Astrocyte of the hippocampus (primary cell): Measurements from ENCODE around the gene TFIP11.

Experiments used
- DNase-seq: peaks from one replicate; pipeline ENCODE4 v3.0.0; 2011; ENCODE audit warnings: low read depth, low spot score

Gene TFIP11

DNA sequence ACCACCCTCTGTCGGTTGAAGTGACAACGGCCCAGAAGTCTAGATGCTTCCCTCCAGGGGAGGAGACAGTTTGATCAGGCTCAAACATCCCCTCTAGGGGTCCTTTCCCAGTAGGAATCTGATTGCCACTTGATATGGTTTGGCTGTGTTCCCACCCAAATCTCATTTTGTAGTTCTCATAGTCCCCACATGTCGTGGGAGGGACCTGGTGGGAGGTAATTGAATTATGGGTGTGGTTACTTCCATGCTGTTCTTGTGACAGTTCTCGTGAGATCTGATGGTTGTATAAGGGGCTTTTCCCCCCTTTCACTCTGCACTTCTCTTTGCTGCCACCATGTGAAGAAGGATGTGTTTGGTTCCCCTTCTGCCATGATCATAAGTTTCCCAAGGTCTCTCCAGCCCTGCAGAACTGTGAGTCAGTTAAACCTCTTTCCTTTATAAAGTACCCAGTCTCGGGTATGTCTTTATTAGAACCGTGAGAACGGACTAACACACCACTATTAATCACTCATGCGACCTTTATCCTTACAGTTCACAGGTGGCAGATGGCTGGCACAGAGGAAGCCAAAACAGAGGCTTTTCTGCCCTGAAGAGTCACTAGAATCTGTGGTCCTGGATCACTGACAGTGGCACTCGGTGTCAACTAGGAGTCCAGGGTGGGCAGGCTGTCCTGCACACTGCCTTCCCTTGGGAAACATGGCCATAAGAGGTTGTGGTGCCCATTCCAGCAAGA, 61.7 kb downstream of the TFIP11 start:
- no peak for DNase-seq

DNA sequence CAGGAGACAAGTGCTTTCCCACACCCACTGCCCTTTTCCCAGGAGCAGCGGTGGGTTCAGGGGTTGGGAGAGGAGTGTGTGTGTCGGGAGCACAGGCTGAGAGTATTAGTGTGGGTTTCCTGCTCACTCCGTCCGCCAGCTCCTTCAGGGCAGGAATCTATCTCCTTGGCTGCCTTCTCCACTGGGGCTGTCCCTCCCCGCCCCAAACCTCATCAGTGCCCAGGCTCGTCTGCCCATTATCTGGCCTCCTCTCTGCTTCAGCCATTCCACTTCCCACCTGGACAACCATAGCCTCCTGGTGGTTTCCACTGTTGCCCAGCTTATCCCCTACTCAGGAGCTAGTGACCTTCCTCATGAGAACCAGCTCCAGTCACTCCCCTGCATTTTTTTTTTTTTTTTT, 63.3 kb downstream of the TFIP11 start:
- DNase-seq, result no peak

DNA sequence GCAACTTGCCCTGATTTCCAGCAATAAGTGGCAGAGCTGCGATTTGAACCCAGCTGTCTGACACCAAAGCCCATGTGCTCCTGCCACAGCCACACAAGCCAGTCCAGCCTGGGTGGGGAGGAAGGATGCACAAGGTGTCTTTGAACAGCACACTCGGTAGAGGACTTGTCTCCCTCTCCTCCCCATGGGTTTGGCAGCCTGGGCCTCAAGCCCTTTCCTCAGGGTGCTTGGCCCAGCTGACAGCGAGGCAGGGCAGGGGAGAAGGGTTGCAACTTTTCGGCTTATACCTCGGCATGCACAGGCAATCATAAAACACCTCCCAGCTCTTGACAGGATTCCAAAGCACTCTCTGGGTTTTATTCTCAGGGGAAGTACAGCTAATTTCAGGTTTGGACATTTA, 63.9 kb downstream of the TFIP11 start:
- no peak for DNase-seq

DNA sequence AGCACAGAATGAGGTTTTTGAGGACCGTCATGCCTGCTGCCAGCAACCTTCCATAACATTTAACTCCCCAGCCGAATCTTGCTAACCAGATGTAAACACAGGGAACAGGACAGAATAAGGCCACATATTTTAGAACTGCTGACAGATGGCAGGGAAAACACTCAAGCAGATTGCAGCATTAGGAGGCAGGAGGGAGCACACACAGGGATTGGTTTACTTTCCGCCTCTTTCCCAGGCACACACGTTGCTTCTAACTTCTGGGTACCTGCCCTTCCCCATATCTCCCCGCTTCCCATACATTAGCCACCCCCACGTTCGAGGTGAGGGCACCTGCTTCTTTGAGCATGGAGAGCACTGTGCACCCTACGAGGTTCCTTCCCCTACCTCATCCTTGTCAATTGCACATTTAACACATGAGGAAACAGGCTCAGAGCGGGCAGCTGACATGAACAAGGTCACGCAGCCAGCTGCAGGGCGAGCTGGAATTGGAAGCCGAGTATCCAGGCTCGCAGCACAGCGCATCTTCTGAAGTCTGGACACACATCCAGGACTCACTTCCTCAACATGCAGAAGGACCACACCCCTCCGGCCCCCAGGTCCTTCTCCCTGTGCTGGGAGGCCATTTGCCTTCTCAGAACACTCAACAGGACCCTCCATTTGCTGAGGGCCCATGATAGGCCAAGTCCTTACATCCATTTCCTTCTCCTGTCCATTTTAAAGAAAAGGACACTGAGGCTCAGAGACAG, 64.5 kb downstream of the TFIP11 start:
- no peak for DNase-seq

DNA sequence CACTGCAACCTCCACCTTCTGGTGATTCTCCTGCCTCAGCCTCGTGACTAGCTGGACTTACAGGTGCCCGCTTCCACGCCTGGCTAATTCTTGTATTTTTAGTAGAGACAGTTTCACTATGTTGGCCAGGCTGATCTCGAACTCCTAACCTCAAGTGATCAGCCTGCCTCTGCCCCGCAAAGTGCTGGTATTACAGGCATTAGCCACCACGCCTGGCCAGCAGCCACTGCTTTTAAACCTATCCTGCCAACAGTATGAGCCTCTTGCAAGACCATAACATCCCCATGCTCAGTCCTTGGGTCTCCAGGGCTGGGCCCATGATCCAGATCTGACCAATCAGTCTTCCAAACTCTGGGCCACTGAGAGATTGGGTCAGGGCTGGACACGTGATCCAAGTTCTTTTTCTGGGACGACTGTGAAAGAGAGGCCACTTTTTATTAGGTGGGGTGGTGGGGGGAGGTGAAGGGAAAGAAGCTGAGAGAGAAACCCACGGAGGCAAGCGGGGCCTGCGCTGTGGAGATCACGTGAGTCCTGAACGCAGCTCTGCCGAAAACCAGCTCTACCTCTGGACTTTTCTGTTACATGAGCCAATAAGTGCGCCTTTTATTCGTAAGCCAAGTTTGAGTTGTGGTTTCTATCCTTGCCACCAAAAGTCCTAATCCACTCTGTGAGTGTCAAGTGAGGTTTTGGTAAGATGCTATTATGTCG, 65.3 kb downstream of the TFIP11 start:
- DNase-seq, result no peak

DNA sequence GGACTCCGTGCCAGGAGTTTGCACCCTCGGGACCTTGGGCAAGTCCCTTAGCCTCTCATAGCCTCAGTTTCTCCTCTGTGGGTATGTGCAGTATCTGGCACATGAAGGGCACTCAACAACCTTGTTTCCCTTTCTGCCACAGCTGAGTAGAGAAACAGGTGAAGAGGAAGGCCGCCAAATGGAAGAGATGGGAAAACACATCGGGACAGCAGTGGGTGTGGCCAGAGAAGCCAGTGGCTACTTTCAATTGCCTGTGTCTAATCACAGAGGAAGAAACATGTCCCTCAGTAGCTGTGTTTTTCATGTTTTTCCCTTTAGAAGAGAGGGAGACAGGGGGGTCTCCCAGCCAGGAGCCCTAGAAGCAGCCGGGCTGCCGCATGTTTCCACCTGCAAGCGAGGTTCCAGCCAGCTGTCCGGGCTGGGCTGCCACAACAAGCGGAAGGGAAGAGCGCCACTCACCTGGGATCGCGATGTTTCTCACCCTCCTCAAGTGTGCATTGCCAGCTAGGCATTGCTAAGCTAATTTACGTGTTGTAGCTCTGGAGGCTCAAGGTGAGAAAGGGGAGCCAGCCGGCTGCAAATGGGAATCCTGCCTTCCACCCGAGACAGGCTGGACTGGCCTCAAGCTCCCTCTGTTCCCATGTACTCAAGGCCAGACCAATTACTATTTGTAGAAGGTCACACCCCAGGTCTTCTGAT, 66.5 kb downstream of the TFIP11 start:
- DNase-seq, result no peak

DNA sequence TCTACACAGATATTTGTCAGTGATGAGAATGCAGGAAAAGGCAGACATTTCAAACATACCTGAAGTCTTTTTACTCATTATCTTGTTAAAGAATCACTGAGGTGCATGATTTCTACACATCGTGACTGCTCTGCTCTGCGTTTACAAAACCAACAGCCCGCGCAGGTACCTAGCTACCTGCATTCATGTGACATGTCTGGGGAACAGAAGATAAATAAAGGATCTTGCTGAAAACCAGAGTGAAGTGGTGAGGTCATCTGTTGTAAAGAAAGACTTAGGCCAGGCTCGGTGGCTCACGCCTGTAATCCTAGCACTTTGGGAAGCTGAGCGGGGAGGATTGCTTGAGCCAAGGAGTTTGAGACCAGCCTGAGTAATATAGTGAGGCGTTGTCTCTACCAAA, 67.5 kb downstream of the TFIP11 start:
- no peak for DNase-seq

DNA sequence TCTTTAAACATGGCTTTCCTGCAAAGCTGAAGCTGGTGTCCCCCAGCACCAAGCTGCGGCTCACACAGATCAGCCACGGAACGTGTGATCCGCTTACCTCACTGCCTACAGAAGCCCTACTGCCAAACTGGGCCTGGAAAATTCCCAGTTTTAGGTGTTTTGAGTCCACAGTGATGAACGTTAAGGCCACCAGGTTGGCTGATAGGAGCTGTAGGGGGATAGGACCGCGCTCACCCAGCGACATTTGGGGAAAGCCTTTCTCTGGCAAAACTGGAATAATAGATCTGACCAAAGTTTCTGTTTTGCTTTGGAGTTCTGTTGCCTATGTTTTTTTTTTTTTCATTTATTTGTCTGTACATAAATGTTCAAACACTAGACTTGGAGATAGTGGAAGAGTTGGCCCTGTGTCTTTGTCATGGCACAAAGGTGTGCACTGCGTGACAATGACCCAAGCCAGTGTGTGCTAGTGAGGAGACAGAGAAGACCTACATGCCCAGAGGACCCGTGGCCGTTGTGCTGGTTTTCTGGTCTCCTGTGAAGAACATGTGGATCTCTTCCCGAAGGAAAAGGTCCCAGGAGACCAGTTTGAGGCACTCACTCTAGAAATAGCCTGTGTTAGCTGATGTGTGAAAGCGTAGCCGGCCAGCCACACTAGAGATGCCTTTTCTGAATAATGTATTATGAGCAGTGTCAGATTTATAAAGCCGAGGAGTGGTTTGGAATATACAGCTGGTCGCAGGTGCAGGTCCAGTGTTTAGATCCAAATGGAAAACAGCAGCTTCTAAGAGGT, 68.2 kb downstream of the TFIP11 start:
- DNase-seq, result no peak

DNA sequence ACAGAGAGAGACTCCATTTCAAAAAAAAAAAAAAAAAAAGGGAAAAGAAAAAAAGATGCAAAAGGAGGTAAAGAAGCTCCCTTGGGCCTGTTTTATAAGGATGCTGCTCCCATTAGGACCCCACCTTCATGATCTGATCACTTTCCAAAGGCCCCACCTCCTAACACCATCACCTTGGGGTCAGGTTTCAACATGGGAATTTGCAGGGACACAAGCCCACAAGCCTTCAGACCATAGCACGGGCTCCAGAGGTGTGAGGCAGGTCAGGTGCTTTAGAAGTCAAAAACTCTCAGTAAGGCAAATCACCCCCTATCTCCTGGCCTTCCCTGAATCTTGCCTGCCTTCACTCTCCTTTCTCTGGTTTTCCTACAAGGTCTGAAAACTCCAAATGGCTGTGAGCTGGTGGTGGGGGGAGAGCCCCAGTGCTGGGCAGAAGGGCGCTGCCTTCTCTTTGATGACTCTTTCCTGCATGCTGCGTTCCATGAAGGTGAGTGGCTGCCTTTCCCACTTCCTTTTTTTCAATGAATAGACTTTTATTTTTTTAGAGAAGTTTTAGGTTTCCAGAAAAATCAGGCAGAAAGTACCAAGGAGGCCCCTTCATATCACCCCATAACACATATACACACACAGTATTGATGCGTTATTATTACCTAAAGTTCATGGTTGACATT, 70.1 kb downstream of the TFIP11 start:
- no peak for DNase-seq
